ENCODE measurements around the gene ZNF778.

The ZNF778 gene

GRCh38 chr16:89285381-89285780, 67.9 kb downstream of the ZNF778 start:
- in situ Hi-C loops (cut with MboI; ENCODE audit: low pct_unique_long_range_greater_than_20kb, low sequenced_read_pairs, unreplicated experiment), result no loop called here

GRCh38 chr16:89286096-89286495, 68.6 kb downstream of the ZNF778 start:
- TF ChIP-seq CTCF (IDR thresholded peaks at IDR 0.05; ENCODE audit: extremely low read depth, insufficient read depth, missing control alignments), result no peak
- DNase-seq (ENCODE audit: low spot score), result no peak
- in situ Hi-C loops (cut with MboI; ENCODE audit: low pct_unique_long_range_greater_than_20kb, low sequenced_read_pairs, unreplicated experiment), result no loop called here

More at GRCh38 chr16:89285381-89285780, 67.9 kb downstream of the ZNF778 start:
- no peak for TF ChIP-seq CTCF (IDR thresholded peaks at IDR 0.05; ENCODE audit: extremely low read depth, insufficient read depth, missing control alignments)
- DNase-seq (ENCODE audit: low spot score), result no peak

Measured in GM13977 (cell line).